CD4-positive, alpha-beta T cell treated with Interferon alpha-2 for 1 hour (primary cell): ENCODE data around the gene AFF4.

Source experiments
- DNase-seq, 2 donors: peaks; one replicate each; pipeline ENCODE4 v3.0.0-alpha.2; 2020 to 2022

Gene AFF4

GRCh38 chr5:132826424-132827082 lies 136.9 kb downstream of the AFF4 start:
- no peak for DNase-seq

DNA sequence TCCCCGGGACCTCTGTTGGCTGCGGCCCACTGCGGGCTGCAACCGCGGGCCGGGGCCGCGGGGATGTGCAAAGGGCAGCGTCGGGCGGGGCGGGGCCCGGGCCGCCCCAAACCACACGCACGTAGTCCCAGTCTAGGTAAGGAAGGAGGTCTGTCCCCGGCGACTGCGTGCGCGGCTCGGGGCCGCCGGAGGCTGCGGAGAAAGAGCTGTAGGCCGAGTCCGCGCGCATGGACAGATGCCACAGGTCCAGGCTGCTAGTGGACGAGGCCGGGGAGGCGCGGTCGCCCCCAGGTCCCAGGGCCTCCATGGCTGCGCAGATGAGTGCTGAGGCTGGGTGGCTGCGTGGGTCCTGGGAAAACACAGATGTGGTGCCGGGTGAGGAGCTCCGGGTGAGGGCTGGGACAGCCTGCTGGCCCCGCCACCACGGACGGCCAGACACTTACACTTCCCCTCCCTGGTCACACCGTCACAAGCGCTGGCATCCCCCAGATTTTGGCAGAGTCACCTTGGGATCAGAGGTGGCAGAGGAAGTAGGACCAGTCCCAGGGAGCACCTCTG lies 137.5 kb downstream of the AFF4 start:
- no peak for DNase-seq
